ENCODE data around the gene CRLF3.
"Not testable (repeated sequence)": the region's sequence is repeated elsewhere in the genome, so short reads cannot be mapped to it uniquely, and the experiment has no call there.

Gene CRLF3

DNA sequence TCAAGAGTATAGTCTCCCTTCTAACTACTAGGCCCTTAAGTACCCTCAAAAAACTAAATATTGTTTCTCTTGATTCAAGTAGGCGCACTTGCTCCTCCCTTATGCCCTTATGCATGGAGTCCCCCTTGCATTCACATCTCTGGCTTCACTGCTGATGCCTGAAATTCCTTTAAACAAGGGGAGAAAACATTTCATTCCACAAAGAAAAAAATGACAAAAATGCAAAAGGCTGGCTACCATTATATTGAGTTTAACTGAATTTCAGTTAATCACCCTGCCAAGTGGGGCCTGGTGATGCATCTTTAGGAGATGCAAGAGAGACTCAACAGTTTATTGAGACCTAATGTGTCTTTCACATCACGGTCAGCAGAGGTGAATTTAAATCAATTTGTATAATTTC is 35.6 kb downstream of the CRLF3 start:
- H4K8ac ChIP-seq (ENCODE audit: low read length), result no peak overlapping the region
- H3K9ac ChIP-seq (ENCODE audit: low read length), result no peak overlapping the region
- H3K4ac ChIP-seq (ENCODE audit: low read depth in 1 of 2, low read length in 2 of 2), result no peak overlapping the region

DNA sequence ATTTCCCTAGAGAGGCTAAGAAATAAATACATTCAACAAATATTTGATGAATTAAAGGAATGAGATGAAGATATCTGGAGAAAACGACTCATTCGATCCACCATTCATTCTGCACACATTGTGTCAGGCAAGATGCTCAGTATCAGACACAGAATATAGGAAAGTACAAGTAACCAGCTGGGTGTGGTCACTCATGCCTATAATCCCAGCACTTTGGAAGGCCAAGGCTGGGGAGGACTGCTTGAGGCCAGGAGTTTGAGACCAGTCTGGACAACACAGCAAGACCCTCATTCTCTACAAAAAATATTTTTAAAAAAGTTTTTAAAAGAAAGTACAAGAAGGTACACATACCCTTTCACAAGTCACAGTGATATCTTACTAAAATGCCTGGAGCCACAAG is 42.3 kb downstream of the CRLF3 start:
- Histone ChIP-seq H3K4ac (ENCODE audit: low read depth in 1 of 2, low read length in 2 of 2) (no peak overlapping the region), H3K79me1 (replicated peaks; ENCODE audit: low read length, poor library complexity, severe bottlenecking) (peaks cover 5% of the 10 kb centered on the region), H3K27ac (ENCODE audit: low read length, poor library complexity, severe bottlenecking) (no peak overlapping the region), H4K8ac (ENCODE audit: low read length) (no peak overlapping the region), H4K91ac (ENCODE audit: low read length) (no peak overlapping the region), H2BK5ac (ENCODE audit: low read depth, low read length, poor library complexity, severe bottlenecking) (no peak overlapping the region), H3K9me3 (ENCODE audit: control insufficient read depth, low read length) (no peaks in the 10 kb centered on the region), H3K4me2 (ENCODE audit: low read length, poor library complexity, severe bottlenecking) (no peak overlapping the region), H2BK15ac (ENCODE audit: low read depth, poor library complexity, severe bottlenecking) (no peak overlapping the region), H3K36me3 (ENCODE audit: control insufficient read depth in 1 of 2, insufficient read depth in 2 of 2, low read depth in 1 of 2, low read length in 2 of 2) (peaks cover 26 to 65% of the 10 kb centered on the region in 2 experiments), H2BK120ac (ENCODE audit: low read depth, low read length) (no peak overlapping the region), H2AFZ (ENCODE audit: low read depth, low read length) (no peak overlapping the region), H3K4me3 (ENCODE audit: insufficient read depth in 1 of 2, low read depth in 1 of 2, low read length in 2 of 2) (no peak overlapping the region), H3K14ac (ENCODE audit: low read length in 2 of 2) (no peak overlapping the region), H2AK5ac (ENCODE audit: low read length, severe bottlenecking) (no peak overlapping the region), H3K18ac (ENCODE audit: low read depth in 1 of 2, low read length in 2 of 2) (no peak overlapping the region), H2BK12ac (ENCODE audit: low read length in 2 of 2) (no peak overlapping the region), H3K4me1 (ENCODE audit: control insufficient read depth, insufficient read depth, low read depth, low read length) (no peaks in the 10 kb centered on the region), H3K9ac (ENCODE audit: low read length) (no peak overlapping the region), H3K23ac (ENCODE audit: low read length in 2 of 2) (no peak overlapping the region), H3K27me3 (ENCODE audit: control insufficient read depth in 1 of 2, insufficient read depth in 1 of 2, low read length in 2 of 2) (no peaks in the 10 kb centered on the region)
- no peak for DNase-seq
- WGBS, result no CpG with 5 or more reads among the region's 2 CpGs

More for the DNA sequence above, 35.6 kb downstream of the CRLF3 start:
- Histone ChIP-seq H3K36me3 (ENCODE audit: control insufficient read depth in 1 of 2, insufficient read depth in 2 of 2, low read depth in 1 of 2, low read length in 2 of 2) (peaks cover 26 to 84% of the 10 kb centered on the region in 2 experiments), H3K27me3 (ENCODE audit: control insufficient read depth in 1 of 2, insufficient read depth in 1 of 2, low read length in 2 of 2) (no peaks in the 10 kb centered on the region), H2AFZ (ENCODE audit: low read depth, low read length) (no peak overlapping the region), H2AK5ac (ENCODE audit: low read length, severe bottlenecking) (no peak overlapping the region), H3K27ac (ENCODE audit: low read length, poor library complexity, severe bottlenecking) (peak overlapping the region; percentile 11), H2BK5ac (ENCODE audit: low read depth, low read length, poor library complexity, severe bottlenecking) (no peak overlapping the region), H3K4me1 (ENCODE audit: control insufficient read depth, insufficient read depth, low read depth, low read length) (peaks cover 2% of the 10 kb centered on the region), H3K9me3 (ENCODE audit: control insufficient read depth, low read length) (no peaks in the 10 kb centered on the region), H4K91ac (ENCODE audit: low read length) (no peak overlapping the region), H2BK12ac (ENCODE audit: low read length in 2 of 2) (no peak overlapping the region), H3K4me3 (ENCODE audit: insufficient read depth in 1 of 2, low read depth in 1 of 2, low read length in 2 of 2) (no peak overlapping the region), H3K14ac (ENCODE audit: low read length in 2 of 2) (no peak overlapping the region), H3K23ac (ENCODE audit: low read length in 2 of 2) (no peak overlapping the region), H3K79me1 (replicated peaks; ENCODE audit: low read length, poor library complexity, severe bottlenecking) (peaks cover 8% of the 10 kb centered on the region), H3K4me2 (ENCODE audit: low read length, poor library complexity, severe bottlenecking) (no peak overlapping the region), H2BK120ac (ENCODE audit: low read depth, low read length) (no peak overlapping the region), H2BK15ac (ENCODE audit: low read depth, poor library complexity, severe bottlenecking) (no peak overlapping the region), H3K18ac (ENCODE audit: low read depth in 1 of 2, low read length in 2 of 2) (no peak overlapping the region)
- WGBS, result 92% methylated on average over 1 of the region's 2 CpGs
- no peak for DNase-seq

DNA sequence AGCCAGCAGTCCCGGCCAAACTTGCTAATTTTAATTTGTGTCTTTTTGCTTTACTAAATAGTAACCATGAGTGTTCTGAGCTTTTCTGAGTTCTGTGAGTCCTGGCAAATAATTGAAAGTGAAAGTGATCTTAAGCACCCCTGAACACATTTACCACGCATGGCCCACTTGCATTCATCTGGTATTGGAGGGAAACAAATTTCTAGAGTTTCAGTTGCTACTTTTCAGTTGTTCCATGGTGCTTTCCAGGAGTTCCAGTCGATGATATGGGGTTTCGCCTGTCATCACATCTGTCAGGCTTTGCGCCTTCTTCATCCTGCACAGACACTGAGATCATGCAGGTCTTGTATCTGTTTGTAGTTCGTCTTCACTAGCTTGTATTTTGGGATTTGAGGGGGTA is 44.1 kb downstream of the CRLF3 start:
- no peak overlapping the region for H2AFZ ChIP-seq (ENCODE audit: low read depth, low read length)
- H3K4me2 ChIP-seq (ENCODE audit: low read length, poor library complexity, severe bottlenecking), result no peak overlapping the region
- H3K9ac ChIP-seq (ENCODE audit: low read length), result no peak overlapping the region
- no peak overlapping the region for H4K8ac ChIP-seq (ENCODE audit: low read length)
- no peak overlapping the region for H3K4ac ChIP-seq (ENCODE audit: low read depth in 1 of 2, low read length in 2 of 2)
- no peak overlapping the region for H2AK5ac ChIP-seq (ENCODE audit: low read length, severe bottlenecking)
- H3K79me1 ChIP-seq (replicated peaks; ENCODE audit: low read length, poor library complexity, severe bottlenecking), result peaks cover 2% of the 10 kb centered on the region
- no peaks in the 10 kb centered on the region for H3K9me3 ChIP-seq (ENCODE audit: control insufficient read depth, low read length)
- no peak overlapping the region for H3K14ac ChIP-seq (ENCODE audit: low read length in 2 of 2)
- no peak overlapping the region for H3K27ac ChIP-seq (ENCODE audit: low read length, poor library complexity, severe bottlenecking)
- no peak overlapping the region for H3K4me3 ChIP-seq (ENCODE audit: insufficient read depth in 1 of 2, low read depth in 1 of 2, low read length in 2 of 2)
- H2BK120ac ChIP-seq (ENCODE audit: low read depth, low read length), result no peak overlapping the region
- H2BK5ac ChIP-seq (ENCODE audit: low read depth, low read length, poor library complexity, severe bottlenecking), result no peak overlapping the region
- H4K91ac ChIP-seq (ENCODE audit: low read length), result no peak overlapping the region
- no peak overlapping the region for H2BK15ac ChIP-seq (ENCODE audit: low read depth, poor library complexity, severe bottlenecking)
- no peaks in the 10 kb centered on the region for H3K27me3 ChIP-seq (ENCODE audit: control insufficient read depth in 1 of 2, insufficient read depth in 1 of 2, low read length in 2 of 2)
- H3K18ac ChIP-seq (ENCODE audit: low read depth in 1 of 2, low read length in 2 of 2), result no peak overlapping the region
- no peaks in the 10 kb centered on the region for H3K4me1 ChIP-seq (ENCODE audit: control insufficient read depth, insufficient read depth, low read depth, low read length)
- DNase-seq, result peak; percentile 8
- no peak overlapping the region for H3K23ac ChIP-seq (ENCODE audit: low read length in 2 of 2)
- H3K36me3 ChIP-seq (ENCODE audit: control insufficient read depth in 1 of 2, insufficient read depth in 2 of 2, low read depth in 1 of 2, low read length in 2 of 2), result peaks cover 24 to 60% of the 10 kb centered on the region in 2 experiments
- WGBS, result 98% methylated on average over 5 of the region's 6 CpGs
- no peak overlapping the region for H2BK12ac ChIP-seq (ENCODE audit: low read length in 2 of 2)

DNA sequence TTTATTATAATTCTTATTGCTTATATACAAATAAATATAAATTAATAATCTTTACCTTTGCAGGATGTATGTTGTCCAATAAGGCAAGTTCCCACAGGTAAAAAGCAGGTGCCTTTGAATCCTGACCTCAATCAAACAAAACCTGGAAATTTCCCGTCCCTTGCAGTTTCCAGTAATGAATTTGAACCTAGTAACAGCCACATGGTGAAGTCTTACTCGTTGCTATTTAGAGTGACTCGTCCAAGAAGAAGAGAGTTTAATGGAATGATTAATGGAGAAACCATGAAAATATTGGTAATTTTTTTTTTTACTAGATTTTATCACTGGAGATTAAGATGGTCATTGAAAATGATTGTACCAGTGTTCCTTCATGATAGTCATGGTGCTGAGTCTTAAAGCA is 55.7 kb downstream of the CRLF3 start:
- not testable (repeated sequence) for DNase-seq; H2BK120ac ChIP-seq (ENCODE audit: low read depth, low read length); H3K4me1 ChIP-seq (ENCODE audit: control insufficient read depth, insufficient read depth, low read depth, low read length); H3K79me1 ChIP-seq (replicated peaks; ENCODE audit: low read length, poor library complexity, severe bottlenecking); H4K91ac ChIP-seq (ENCODE audit: low read length); H4K8ac ChIP-seq (ENCODE audit: low read length); H2BK15ac ChIP-seq (ENCODE audit: low read depth, poor library complexity, severe bottlenecking); H3K27ac ChIP-seq (ENCODE audit: low read length, poor library complexity, severe bottlenecking); H2BK5ac ChIP-seq (ENCODE audit: low read depth, low read length, poor library complexity, severe bottlenecking); H3K4me2 ChIP-seq (ENCODE audit: low read length, poor library complexity, severe bottlenecking); H3K27me3 ChIP-seq (ENCODE audit: control insufficient read depth in 1 of 2, insufficient read depth in 1 of 2, low read length in 2 of 2); H2AFZ ChIP-seq (ENCODE audit: low read depth, low read length); H3K14ac ChIP-seq (ENCODE audit: low read length in 2 of 2); H3K4me3 ChIP-seq (ENCODE audit: insufficient read depth in 1 of 2, low read depth in 1 of 2, low read length in 2 of 2); H3K4ac ChIP-seq (ENCODE audit: low read depth in 1 of 2, low read length in 2 of 2); H3K23ac ChIP-seq (ENCODE audit: low read length in 2 of 2); H3K9me3 ChIP-seq (ENCODE audit: control insufficient read depth, low read length); H2BK12ac ChIP-seq (ENCODE audit: low read length in 2 of 2); H3K9ac ChIP-seq (ENCODE audit: low read length); H3K18ac ChIP-seq (ENCODE audit: low read depth in 1 of 2, low read length in 2 of 2); H2AK5ac ChIP-seq (ENCODE audit: low read length, severe bottlenecking)
- 90% methylated on average over 2 of the region's 3 CpGs for WGBS
- peaks cover 13 to 34% of the 10 kb centered on the region in 2 experiments for H3K36me3 ChIP-seq (ENCODE audit: control insufficient read depth in 1 of 2, insufficient read depth in 2 of 2, low read depth in 1 of 2, low read length in 2 of 2)

Measured in mesenchymal stem cell (in vitro differentiated cells and primary cell).